Activated CD4-positive, alpha-beta T cell treated with anti-CD3 and anti-CD28 coated beads, Interleukin-2, amount 10 ng/mL, durations not matched to agents 24 days and 14 days (primary cell): Measurements from ENCODE around the gene VSIG10. TPM values are rescaled to one million over a fixed set of nuclear protein-coding genes. Genes with fewer than 3 reads are reported as not detected.
A peak's percentile ranks its signal among the peaks of the same experiment; 100 is the strongest.
"Not testable (repeated sequence)": the region's sequence is repeated elsewhere in the genome, so short reads cannot be mapped to it uniquely, and the experiment has no call there.

Experiments used
- DNase-seq: peaks from one replicate; pipeline ENCODE4 v3.0.0; 2022
- H3K27ac Mint-ChIP-seq: one replicate; pipeline ENCODE4 v1.8.0; 2022; ENCODE audit warnings: mild to moderate bottlenecking, mixed read lengths
- H3K27me3 Mint-ChIP-seq: one replicate; pipeline ENCODE4 v1.8.0; 2022; ENCODE audit warnings: mixed read lengths
- H3K36me3 Mint-ChIP-seq: one replicate; pipeline ENCODE4 v1.8.0; 2022; ENCODE audit warnings: low read depth, mild to moderate bottlenecking, mixed read lengths
- H3K4me1 Mint-ChIP-seq: one replicate; pipeline ENCODE4 v1.8.0; 2021; ENCODE audit warnings: mixed read lengths
- H3K4me3 Mint-ChIP-seq: one replicate; pipeline ENCODE4 v1.8.0; 2022; ENCODE audit warnings: mild to moderate bottlenecking, moderate library complexity, mixed read lengths
- H3K9me3 Mint-ChIP-seq: one replicate; pipeline ENCODE4 v1.8.0; 2021; ENCODE audit warnings: mixed read lengths
- intact Hi-C: fragments of 100-400 bp; cut with micrococcal nuclease; formaldehyde crosslinking; loops from one replicate; pipeline ENCODE4 v1.15.1; 2023
- total RNA-seq: library from RNA; stranded (reverse); gene quantifications from 2 replicates; pipeline ENCODE4 v1.2.3, GENCODE V29; 2022

Gene VSIG10
- total RNA-seq, 1 donor from 2014 or later = 14.4 TPM

GRCh38 chr12:118098911-118099671 is 4.7 kb downstream of the VSIG10 start:
- no peaks in the 10 kb centered on the region for H3K36me3 Mint-ChIP-seq
- no peak overlapping the region for H3K4me3 Mint-ChIP-seq
- DNase-seq = no peak
- peaks cover 2% of the 10 kb centered on the region for H3K4me1 Mint-ChIP-seq
- H3K27me3 Mint-ChIP-seq = peaks cover 12% of the 10 kb centered on the region
- H3K9me3 Mint-ChIP-seq = no peaks in the 10 kb centered on the region
- H3K27ac Mint-ChIP-seq = no peak overlapping the region
- intact Hi-C loops = no loop called here

- peaks cover 2% of the 10 kb centered on the region for H3K4me1 Mint-ChIP-seq
- no peak for DNase-seq
- intact Hi-C loops = no loop called here
- H3K27me3 Mint-ChIP-seq = peaks cover 12% of the 10 kb centered on the region
- no peaks in the 10 kb centered on the region for H3K36me3 Mint-ChIP-seq
- no peaks in the 10 kb centered on the region for H3K9me3 Mint-ChIP-seq
- H3K4me3 Mint-ChIP-seq = no peak overlapping the region
- H3K27ac Mint-ChIP-seq = no peak overlapping the region
Measured at GRCh38 chr12:118098401-118098800, 5.4 kb downstream of the VSIG10 start.

- no peak for DNase-seq
- no peaks in the 10 kb centered on the region for H3K27me3 Mint-ChIP-seq
- intact Hi-C loops = no loop called here
- H3K9me3 Mint-ChIP-seq = no peaks in the 10 kb centered on the region
- H3K36me3 Mint-ChIP-seq = no peaks in the 10 kb centered on the region
- no peaks in the 10 kb centered on the region for H3K4me1 Mint-ChIP-seq
- H3K27ac Mint-ChIP-seq = no peak overlapping the region
- no peak overlapping the region for H3K4me3 Mint-ChIP-seq
Measured at GRCh38 chr12:118094039-118094438, 9.8 kb downstream of the VSIG10 start.

GRCh38 chr12:118089782-118090181 is 14.0 kb downstream of the VSIG10 start:
- no peak for DNase-seq
- no peaks in the 10 kb centered on the region for H3K4me1 Mint-ChIP-seq
- no peak overlapping the region for H3K4me3 Mint-ChIP-seq
- H3K27me3 Mint-ChIP-seq = no peaks in the 10 kb centered on the region
- H3K9me3 Mint-ChIP-seq = no peaks in the 10 kb centered on the region
- H3K36me3 Mint-ChIP-seq = no peaks in the 10 kb centered on the region
- intact Hi-C loops = no loop called here
- no peak overlapping the region for H3K27ac Mint-ChIP-seq

GRCh38 chr12:118082161-118082560 is 21.6 kb downstream of the VSIG10 start:
- H3K27ac Mint-ChIP-seq = no peak overlapping the region
- no peaks in the 10 kb centered on the region for H3K9me3 Mint-ChIP-seq
- H3K27me3 Mint-ChIP-seq = no peaks in the 10 kb centered on the region
- intact Hi-C loops = no loop called here
- H3K4me1 Mint-ChIP-seq = no peaks in the 10 kb centered on the region
- H3K4me3 Mint-ChIP-seq = no peak overlapping the region
- H3K36me3 Mint-ChIP-seq = no peaks in the 10 kb centered on the region
- no peak for DNase-seq

GRCh38 chr12:118081521-118081920 is 22.3 kb downstream of the VSIG10 start:
- intact Hi-C loops, H3K4me3 Mint-ChIP-seq, H3K9me3 Mint-ChIP-seq, H3K27ac Mint-ChIP-seq, H3K36me3 Mint-ChIP-seq, DNase-seq, H3K27me3 Mint-ChIP-seq, H3K4me1 Mint-ChIP-seq: not testable (repeated sequence)

- H3K9me3 Mint-ChIP-seq = no peaks in the 10 kb centered on the region
- H3K4me1 Mint-ChIP-seq = no peaks in the 10 kb centered on the region
- no peak for DNase-seq
- no peaks in the 10 kb centered on the region for H3K36me3 Mint-ChIP-seq
- intact Hi-C loops = no loop called here
- no peak overlapping the region for H3K27ac Mint-ChIP-seq
- no peak overlapping the region for H3K4me3 Mint-ChIP-seq
- H3K27me3 Mint-ChIP-seq = no peaks in the 10 kb centered on the region
Measured at GRCh38 chr12:118073768-118074167, 30.0 kb downstream of the VSIG10 start.

- H3K4me1 Mint-ChIP-seq = peaks cover 18% of the 10 kb centered on the region
- no peaks in the 10 kb centered on the region for H3K9me3 Mint-ChIP-seq
- H3K27me3 Mint-ChIP-seq = no peaks in the 10 kb centered on the region
- no peak overlapping the region for H3K4me3 Mint-ChIP-seq
- no peak overlapping the region for H3K27ac Mint-ChIP-seq
- intact Hi-C loops = no loop called here
- DNase-seq = no peak
- H3K36me3 Mint-ChIP-seq = peaks cover 6% of the 10 kb centered on the region
Measured at GRCh38 chr12:118070650-118071049, 33.2 kb downstream of the VSIG10 start.

- H3K4me3 Mint-ChIP-seq = no peak overlapping the region
- peaks cover 14% of the 10 kb centered on the region for H3K36me3 Mint-ChIP-seq
- H3K27ac Mint-ChIP-seq = no peak overlapping the region
- no peaks in the 10 kb centered on the region for H3K9me3 Mint-ChIP-seq
- H3K4me1 Mint-ChIP-seq = peaks cover 38% of the 10 kb centered on the region
- no peak for DNase-seq
- no peaks in the 10 kb centered on the region for H3K27me3 Mint-ChIP-seq
- intact Hi-C loops = no loop called here
Measured at GRCh38 chr12:118068445-118068844, 35.4 kb downstream of the VSIG10 start.

- Mint-ChIP-seq H3K4me1 (peaks cover 46% of the 10 kb centered on the region), H3K4me3 (peak overlapping the region; percentile 93), H3K27me3 (no peaks in the 10 kb centered on the region), H3K9me3 (no peaks in the 10 kb centered on the region), H3K36me3 (peaks cover 26% of the 10 kb centered on the region), H3K27ac (no peak overlapping the region)
- intact Hi-C loops = loop anchor here (2.0 kb wide), 1 partner anchor 37 kb away; no protein-coding TSS in a partner anchor
- DNase-seq = no peak
Measured at GRCh38 chr12:118065380-118065779, 38.4 kb downstream of the VSIG10 start.

- no peaks in the 10 kb centered on the region for H3K27me3 Mint-ChIP-seq
- peaks cover 54% of the 10 kb centered on the region for H3K4me1 Mint-ChIP-seq
- H3K36me3 Mint-ChIP-seq = peaks cover 29% of the 10 kb centered on the region
- no peaks in the 10 kb centered on the region for H3K9me3 Mint-ChIP-seq
- intact Hi-C loops = loop anchor here (2.0 to 5.0 kb wide), 2 partner anchors 38 to 293 kb away; no protein-coding TSS in a partner anchor
- DNase-seq = peak; percentile 74
- H3K4me3 Mint-ChIP-seq = peak overlapping the region; percentile 93
- H3K27ac Mint-ChIP-seq = peak overlapping the region; percentile 97
Measured at GRCh38 chr12:118064608-118065007, 39.2 kb downstream of the VSIG10 start.

GRCh38 chr12:118063576-118064391 is 40.0 kb downstream of the VSIG10 start:
- no peak for DNase-seq
- Mint-ChIP-seq H3K36me3 (peaks cover 31% of the 10 kb centered on the region), H3K27me3 (no peaks in the 10 kb centered on the region), H3K27ac (peak overlapping the region; percentile 97), H3K4me3 (peak overlapping the region; percentile 93), H3K4me1 (peaks cover 60% of the 10 kb centered on the region), H3K9me3 (no peaks in the 10 kb centered on the region)
- intact Hi-C loops = loop anchor here (2.0 to 5.0 kb wide), 2 partner anchors 39 to 294 kb away; no protein-coding TSS in a partner anchor

GRCh38 chr12:118061873-118062843 is 41.7 kb downstream of the VSIG10 start:
- Mint-ChIP-seq H3K4me1 (peaks cover 54% of the 10 kb centered on the region), H3K36me3 (peaks cover 33% of the 10 kb centered on the region), H3K27me3 (no peaks in the 10 kb centered on the region), H3K4me3 (peak overlapping the region; percentile 93), H3K27ac (peak overlapping the region; percentile 97), H3K9me3 (no peaks in the 10 kb centered on the region)
- intact Hi-C loops = loop anchor here (1.0 to 5.0 kb wide), 5 partner anchors 17 to 315 kb away; partner anchors contain the start of genes PEBP1, RFC5 and SUDS3
- DNase-seq = peak; percentile 74
